H9 (cell line): ENCODE measurements around the gene NPTX1. TPM values are rescaled to one million over a fixed set of nuclear protein-coding genes. Genes with fewer than 3 reads are reported as not detected.

Source experiments
- DNase-seq: peaks from one replicate; pipeline ENCODE4 v3.0.0-alpha.2; 2017
- H2AFZ ChIP-seq: one replicate; pipeline ENCODE4 v1.6.1; 2013; ENCODE audit warnings: mild to moderate bottlenecking, low read length, control low read depth, moderate library complexity
- H2AK5ac ChIP-seq: 2 replicates; pipeline ENCODE4 v1.6.1; 2013; ENCODE audit warnings: low read length, control low read depth, mixed read lengths; ENCODE audit not compliant: insufficient read length
- H2BK120ac ChIP-seq: one replicate; pipeline ENCODE4 v1.6.1; 2013; ENCODE audit warnings: low read depth, mild to moderate bottlenecking, low read length, control low read depth, inconsistent platforms; ENCODE audit not compliant: poor library complexity, severe bottlenecking
- H2BK12ac ChIP-seq: 2 replicates; pipeline ENCODE4 v1.6.1; 2013; ENCODE audit warnings: low read length, control low read depth, mixed read lengths, low read depth; ENCODE audit not compliant: insufficient read length
- H2BK15ac ChIP-seq: 2 replicates; pipeline ENCODE4 v1.6.1; 2013; ENCODE audit warnings: low read depth, low read length, control low read depth
- H2BK20ac ChIP-seq: one replicate; pipeline ENCODE4 v1.6.1; 2013; ENCODE audit warnings: low read depth, mild to moderate bottlenecking, low read length, control low read depth, inconsistent platforms; ENCODE audit not compliant: poor library complexity, severe bottlenecking
- H2BK5ac ChIP-seq: 2 replicates; pipeline ENCODE4 v1.6.1; 2013; ENCODE audit warnings: low read length, control low read depth, mixed read lengths; ENCODE audit not compliant: insufficient read length
- H3K14ac ChIP-seq: 2 replicates; pipeline ENCODE4 v1.6.1; 2013; ENCODE audit warnings: low read length, control low read depth; ENCODE audit not compliant: insufficient read depth
- H3K18ac ChIP-seq: 2 replicates; pipeline ENCODE4 v1.6.1; 2013; ENCODE audit warnings: low read depth, mild to moderate bottlenecking, mixed read lengths, low read length, control low read depth; ENCODE audit not compliant: insufficient read length
- H3K23ac ChIP-seq: 2 replicates; pipeline ENCODE4 v1.6.1; 2013; ENCODE audit warnings: low read length, control low read depth, mixed read lengths, low read depth; ENCODE audit not compliant: insufficient read length
- H3K23me2 ChIP-seq: 2 replicates; pipeline ENCODE4 v1.6.1; 2013; ENCODE audit warnings: low read depth, mild to moderate bottlenecking, mixed read lengths, low read length, control low read depth; ENCODE audit not compliant: insufficient read length, poor library complexity, severe bottlenecking
- H3K27ac ChIP-seq: 2 replicates; pipeline ENCODE4 v1.5.1; 2013; ENCODE audit warnings: low read length, control low read depth, mixed read lengths, low read depth; ENCODE audit not compliant: insufficient read length
- H3K27me3 ChIP-seq: 2 replicates; pipeline ENCODE4 v1.6.1; 2013; ENCODE audit warnings: low read length, control low read depth, inconsistent platforms; ENCODE audit not compliant: insufficient read depth
- H3K4ac ChIP-seq: 2 replicates; pipeline ENCODE4 v1.6.1; 2013; ENCODE audit warnings: low read depth, mild to moderate bottlenecking, control low read depth, inconsistent platforms, low read length, moderate library complexity
- H3K4me1 ChIP-seq: 2 replicates; pipeline ENCODE4 v1.6.1; 2013; ENCODE audit warnings: low read length, control low read depth, inconsistent platforms; ENCODE audit not compliant: insufficient read depth
- H3K4me2 ChIP-seq: 2 replicates; pipeline ENCODE4 v1.6.1; 2013; ENCODE audit warnings: low read length, control low read depth, mixed read lengths; ENCODE audit not compliant: insufficient read length, insufficient read depth
- H3K56ac ChIP-seq: 2 replicates; pipeline ENCODE4 v1.6.1; 2013; ENCODE audit warnings: low read depth, mild to moderate bottlenecking, mixed read lengths, low read length, control low read depth; ENCODE audit not compliant: insufficient read length
- H3K79me1 ChIP-seq: 2 replicates; pipeline ENCODE4 v1.6.1; 2013; ENCODE audit warnings: low read depth, mild to moderate bottlenecking, moderate library complexity, low read length, control low read depth, inconsistent platforms; ENCODE audit not compliant: insufficient read depth, poor library complexity, severe bottlenecking
- H3K79me2 ChIP-seq: 2 replicates; pipeline ENCODE4 v1.6.1; 2013; ENCODE audit warnings: low read length, control low read depth, inconsistent platforms; ENCODE audit not compliant: insufficient read depth
- H3K9ac ChIP-seq: 2 replicates; pipeline ENCODE4 v1.6.1; 2013; ENCODE audit warnings: low read length, control low read depth, mixed read lengths; ENCODE audit not compliant: insufficient read length; ENCODE audit errors: extremely low read depth
- H3K9me3 ChIP-seq: one replicate; pipeline ENCODE4 v1.6.1; 2013; ENCODE audit warnings: low read depth, low read length, inconsistent platforms; ENCODE audit not compliant: control insufficient read depth
- H3T11ph ChIP-seq: one replicate; pipeline ENCODE4 v1.6.1; 2013; ENCODE audit warnings: mild to moderate bottlenecking, low read length, control low read depth, inconsistent platforms
- H4K20me1 ChIP-seq: one replicate; pipeline ENCODE4 v1.6.1; 2013; ENCODE audit not compliant: control insufficient read depth, insufficient read length, insufficient read depth
- H4K5ac ChIP-seq: 2 replicates; pipeline ENCODE4 v1.6.1; 2013; ENCODE audit warnings: low read depth, mild to moderate bottlenecking, mixed read lengths, low read length, control low read depth; ENCODE audit not compliant: insufficient read length
- H4K8ac ChIP-seq: replicated peaks from 2 replicates; pipeline ENCODE4 v1.6.1; 2013; ENCODE audit warnings: low read length, control low read depth, mixed read lengths, low read depth; ENCODE audit not compliant: insufficient read length
- H4K91ac ChIP-seq: 2 replicates; pipeline ENCODE4 v1.6.1; 2013; ENCODE audit warnings: low read depth, mild to moderate bottlenecking, moderate library complexity, mixed read lengths, low read length, control low read depth; ENCODE audit not compliant: insufficient read length
- H3K27ac Mint-ChIP-seq, 3 experiments: 2 replicates in 2 of 3; 3 replicates in 1 of 3; pipeline ENCODE4 v1.8.0; 2020 to 2021; ENCODE audit warnings: mixed read lengths in 3 of 3, mild to moderate bottlenecking in 1 of 3, moderate library complexity in 1 of 3
- H3K27me3 Mint-ChIP-seq: 2 replicates; pipeline ENCODE4 v1.8.0; 2021; ENCODE audit warnings: low read depth, mild to moderate bottlenecking, moderate library complexity, mixed read lengths
- H3K36me3 Mint-ChIP-seq, 3 experiments: 2 replicates in 2 of 3; 3 replicates in 1 of 3; pipeline ENCODE4 v1.8.0; 2020 to 2021; ENCODE audit warnings: low read depth in 3 of 3, mixed read lengths in 3 of 3; ENCODE audit not compliant: insufficient read depth in 1 of 3
- H3K4me1 Mint-ChIP-seq, 2 experiments: 2 replicates each; pipeline ENCODE4 v1.8.0; 2020; ENCODE audit warnings: mixed read lengths in 2 of 2
- H3K4me3 Mint-ChIP-seq, 2 experiments: 2 replicates in 1 of 2; 3 replicates in 1 of 2; pipeline ENCODE4 v1.8.0; 2020 to 2021; ENCODE audit warnings: mild to moderate bottlenecking in 2 of 2, mixed read lengths in 2 of 2, moderate library complexity in 1 of 2
- H3K9me3 Mint-ChIP-seq, 2 experiments: 2 replicates in 1 of 2; 3 replicates in 1 of 2; pipeline ENCODE4 v1.8.0; 2020; ENCODE audit warnings: mild to moderate bottlenecking in 2 of 2, mixed read lengths in 2 of 2, moderate library complexity in 1 of 2
- WGBS: extraction: QIAGEN DNeasy Blood & Tissue Kit; methylation state at CpG from one replicate; pipeline ENCODE4 v1.1.7; 2013; ENCODE audit warnings: missing lambda C conversion rate, low lambda C conversion rate, mixed read lengths; ENCODE audit not compliant: insufficient read length; ENCODE audit errors: extremely low coverage; 5-methylcytosine and 5-hydroxymethylcytosine counted together
- total RNA-seq: library from RNA; stranded (reverse); gene quantifications from 2 replicates; pipeline ENCODE4 v1.2.1, GENCODE V29; 2021
- TF ChIP-seq, protein P1 (sequence below): fragments of 200-600 bp; sonication (generic); conservative IDR thresholded peaks from 3 replicates; pipeline ENCODE4 v1.8.0; 2021; ENCODE audit warnings: antibody characterized with exemption, mild to moderate bottlenecking

The NPTX1 gene
- total RNA-seq, 1 experiment from 2014 or later = 20.5 TPM

DNA sequence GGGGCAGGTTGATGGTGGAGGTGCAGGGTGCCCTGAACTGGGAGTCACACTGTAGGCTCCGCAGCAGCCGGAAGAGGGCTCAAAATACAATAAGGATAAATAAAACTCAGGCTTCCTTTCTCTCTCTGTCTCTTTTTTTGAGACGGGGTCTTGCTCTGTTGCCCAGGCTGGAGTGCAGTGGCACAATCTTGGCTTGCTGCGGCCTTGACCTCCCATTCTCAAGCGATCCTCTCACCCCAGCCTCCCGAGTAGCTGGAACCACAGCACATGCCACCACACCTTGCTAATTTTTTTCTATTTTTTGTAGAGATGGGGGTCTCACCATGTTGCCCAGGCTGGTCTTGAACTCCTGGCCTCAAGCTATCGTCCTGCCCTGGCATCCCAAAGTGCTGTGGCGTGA is 32.9 kb upstream of the NPTX1 start:
- Mint-ChIP-seq H3K27me3 (peaks cover 38% of the 10 kb centered on the region), H3K9me3 (no peaks in the 10 kb centered on the region; a peak in 1 of 5 replicates), H3K4me3 (no peak overlapping the region), H3K4me1 (0 out of 4 replicates have a peak, but pooled peaks cover 0 to 3% of the 10 kb centered on the region in 2 experiments), H3K36me3 (no peaks in the 10 kb centered on the region), H3K27ac (no peak overlapping the region)
- Histone ChIP-seq H3K23me2 (no peaks in the 10 kb centered on the region), H2AK5ac (no peak overlapping the region), H2BK120ac (no peak overlapping the region), H3K79me2 (no peaks in the 10 kb centered on the region), H3K79me1 (no peaks in the 10 kb centered on the region), H2BK15ac (no peak overlapping the region), H4K91ac (no peak overlapping the region), H3K9ac (no peak overlapping the region), H3T11ph (no peak overlapping the region), H3K23ac (no peak overlapping the region), H3K27ac (no peak overlapping the region), H3K56ac (no peak overlapping the region), H3K4me1 (no peaks in the 10 kb centered on the region), H2BK12ac (no peak overlapping the region), H3K18ac (no peak overlapping the region), H3K4me2 (no peak overlapping the region), H2AFZ (no peak overlapping the region), H3K27me3 (no peaks in the 10 kb centered on the region), H4K5ac (no peak overlapping the region), H3K4ac (no peak overlapping the region), H4K8ac (no peak overlapping the region), H4K20me1 (no peaks in the 10 kb centered on the region), H2BK20ac (no peak overlapping the region), H3K14ac (no peak overlapping the region), H2BK5ac (no peak overlapping the region), H3K9me3 (no peaks in the 10 kb centered on the region)
- WGBS = no CpG with 5 or more reads among the region's 8 CpGs
- DNase-seq = no peak
- TF ChIP-seq, protein P1, sequence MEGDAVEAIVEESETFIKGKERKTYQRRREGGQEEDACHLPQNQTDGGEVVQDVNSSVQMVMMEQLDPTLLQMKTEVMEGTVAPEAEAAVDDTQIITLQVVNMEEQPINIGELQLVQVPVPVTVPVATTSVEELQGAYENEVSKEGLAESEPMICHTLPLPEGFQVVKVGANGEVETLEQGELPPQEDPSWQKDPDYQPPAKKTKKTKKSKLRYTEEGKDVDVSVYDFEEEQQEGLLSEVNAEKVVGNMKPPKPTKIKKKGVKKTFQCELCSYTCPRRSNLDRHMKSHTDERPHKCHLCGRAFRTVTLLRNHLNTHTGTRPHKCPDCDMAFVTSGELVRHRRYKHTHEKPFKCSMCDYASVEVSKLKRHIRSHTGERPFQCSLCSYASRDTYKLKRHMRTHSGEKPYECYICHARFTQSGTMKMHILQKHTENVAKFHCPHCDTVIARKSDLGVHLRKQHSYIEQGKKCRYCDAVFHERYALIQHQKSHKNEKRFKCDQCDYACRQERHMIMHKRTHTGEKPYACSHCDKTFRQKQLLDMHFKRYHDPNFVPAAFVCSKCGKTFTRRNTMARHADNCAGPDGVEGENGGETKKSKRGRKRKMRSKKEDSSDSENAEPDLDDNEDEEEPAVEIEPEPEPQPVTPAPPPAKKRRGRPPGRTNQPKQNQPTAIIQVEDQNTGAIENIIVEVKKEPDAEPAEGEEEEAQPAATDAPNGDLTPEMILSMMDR = no peak
